H1 (cell line): ENCODE data around the gene AGO3. TPM values are rescaled to one million over a fixed set of nuclear protein-coding genes. Genes with fewer than 3 reads are reported as not detected.
A peak's percentile ranks its signal among the peaks of the same experiment; 100 is the strongest.

ENCODE experiments used
- BCL11A ChIP-seq, 2 experiments: IDR thresholded peaks; one replicate each; pipeline ENCODE4 v1.6.1; 2011; ENCODE audit warnings: low read depth in 2 of 2, low read length in 2 of 2, mild to moderate bottlenecking in 2 of 2
- CTBP2 ChIP-seq: IDR thresholded peaks from 2 replicates; pipeline ENCODE4 v1.7.0; 2011; ENCODE audit warnings: borderline replicate concordance, mild to moderate bottlenecking, moderate library complexity, mixed read lengths, low read length; ENCODE audit not compliant: insufficient read depth, insufficient read length
- KDM4A ChIP-seq: IDR thresholded peaks from one replicate; pipeline ENCODE4 v1.7.1; 2012; ENCODE audit warnings: low read depth, mild to moderate bottlenecking, moderate library complexity, low read length, inconsistent platforms; ENCODE audit not compliant: severe bottlenecking
- RAD21 ChIP-seq, 2 experiments: IDR thresholded peaks in 1 of 2; conservative IDR thresholded peaks in 1 of 2; 2 replicates each; pipeline ENCODE4 v1.6.1; 2011; ENCODE audit warnings: low read depth in 2 of 2, low read length in 2 of 2, improper control_type of control experiment in 1 of 2, inconsistent platforms in 1 of 2, mild to moderate bottlenecking in 1 of 2, moderate library complexity in 1 of 2
- RFX5 ChIP-seq: IDR thresholded peaks from 2 replicates; pipeline ENCODE4 v1.6.1; 2011; ENCODE audit warnings: low read depth, low read length, improper control_type of control experiment, borderline replicate concordance
- SIRT6 ChIP-seq: IDR thresholded peaks from one replicate; pipeline ENCODE4 v1.7.1; 2012; ENCODE audit warnings: low read length, inconsistent platforms
- SP4 ChIP-seq: IDR thresholded peaks from 2 replicates; pipeline ENCODE4 v1.6.1; 2012; ENCODE audit warnings: low read length, inconsistent platforms
- TBP ChIP-seq: IDR thresholded peaks from 2 replicates; pipeline ENCODE4 v1.6.1; 2011; ENCODE audit warnings: low read depth, low read length, improper control_type of control experiment
- polyA plus RNA-seq, 7 experiments: library from polyadenylated mRNA; depleted of rRNA in 3 of 7; stranded (reverse) in 5 of 7; unstranded in 2 of 7; fragments of >200 nt in 5 of 7; fragments of 200-250 nt in 2 of 7; gene quantifications; 1 replicate in 5 of 7; 2 replicates in 1 of 7; 4 replicates in 1 of 7; pipeline versions ENCODE4 v1.2.1 to v1.2.3, GENCODE V29; 2011 to 2013; ENCODE audit warnings: missing spikeins in 2 of 7, mixed read lengths in 2 of 7
- total RNA-seq: library from RNA; stranded (reverse); fragmentation: NEBNext Ultra II Directional; extraction: Animal tissue kit (Norgen Biotek cat#: 25700); gene quantifications from 2 replicates; pipeline ENCODE4 v1.2.1, GENCODE V29; 2021
- TF ChIP-seq, protein P1 (sequence below): fragments of 300-600 bp; sonication (generic); IDR thresholded peaks from 2 replicates; pipeline ENCODE4 v1.7.1; 2012; ENCODE audit warnings: low read length, moderate library complexity, mild to moderate bottlenecking, inconsistent platforms; ENCODE audit not compliant: insufficient replicate concordance

Gene AGO3
- total and polyA plus RNA-seq, 2 of the 8 experiments (the other 6 are each of a cell fraction or from before 2014, with no cell fraction given) = 10.7 to 26.4 TPM

DNA sequence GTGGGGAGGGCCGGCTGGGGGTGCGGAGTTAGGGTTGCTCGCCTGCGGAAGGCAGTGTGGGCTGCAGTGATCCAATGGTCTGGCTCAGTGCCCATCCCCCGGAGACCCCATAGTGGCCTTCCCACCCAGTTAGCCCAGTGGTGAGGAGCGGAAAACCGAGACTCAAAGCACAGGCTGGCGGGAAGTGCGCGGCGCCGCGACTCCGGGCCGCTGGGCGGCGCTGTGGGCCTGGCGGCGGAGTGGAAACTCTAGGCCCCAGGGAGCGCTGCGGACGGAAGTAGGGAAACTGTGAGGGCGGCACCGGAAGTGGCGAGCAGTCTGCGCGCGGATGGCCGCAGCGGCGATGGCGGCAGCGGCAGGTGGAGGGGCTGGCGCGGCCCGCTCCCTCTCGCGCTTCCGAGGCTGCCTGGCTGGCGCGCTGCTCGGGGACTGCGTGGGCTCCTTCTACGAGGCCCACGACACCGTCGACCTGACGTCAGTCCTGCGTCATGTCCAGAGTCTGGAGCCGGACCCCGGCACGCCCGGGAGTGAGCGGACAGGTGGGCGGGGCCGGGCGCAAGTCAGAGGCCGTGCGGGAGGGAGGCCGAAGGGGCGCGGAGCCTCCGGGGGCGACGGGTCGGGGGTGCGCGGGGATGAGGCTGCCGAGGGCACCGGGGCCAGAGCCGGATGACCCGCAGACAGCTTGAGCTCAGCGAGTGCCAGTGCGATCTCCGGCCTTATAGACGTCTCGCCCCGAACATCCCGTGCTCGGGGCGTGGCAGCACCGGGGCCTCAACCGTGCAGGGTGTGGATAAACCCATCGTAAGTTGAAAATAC lies 157.9 kb downstream of the AGO3 start, which contains the start of gene ADPRS (continued):
- TF ChIP-seq KDM4A (peak; percentile 85), SP4 (0 out of 2 replicates have a peak, but pooled peaks have one; percentile 43), BCL11A (IDR thresholded peaks at IDR 0.05; ENCODE audit: low read depth in 2 of 2, low read length in 2 of 2) (no peak), RAD21 (IDR thresholded peaks at IDR 0.05 in 1 of 2, conservative IDR thresholded peaks at IDR 0.05 in 1 of 2; ENCODE audit: low read depth in 2 of 2, low read length in 2 of 2) (peak; percentile 30 to 59; a peak in 3 of 4 replicates), CTBP2 (no peak), TBP (peak; percentile 87), RFX5 (no peak), SIRT6 (no peak)
- TF ChIP-seq, protein P1, sequence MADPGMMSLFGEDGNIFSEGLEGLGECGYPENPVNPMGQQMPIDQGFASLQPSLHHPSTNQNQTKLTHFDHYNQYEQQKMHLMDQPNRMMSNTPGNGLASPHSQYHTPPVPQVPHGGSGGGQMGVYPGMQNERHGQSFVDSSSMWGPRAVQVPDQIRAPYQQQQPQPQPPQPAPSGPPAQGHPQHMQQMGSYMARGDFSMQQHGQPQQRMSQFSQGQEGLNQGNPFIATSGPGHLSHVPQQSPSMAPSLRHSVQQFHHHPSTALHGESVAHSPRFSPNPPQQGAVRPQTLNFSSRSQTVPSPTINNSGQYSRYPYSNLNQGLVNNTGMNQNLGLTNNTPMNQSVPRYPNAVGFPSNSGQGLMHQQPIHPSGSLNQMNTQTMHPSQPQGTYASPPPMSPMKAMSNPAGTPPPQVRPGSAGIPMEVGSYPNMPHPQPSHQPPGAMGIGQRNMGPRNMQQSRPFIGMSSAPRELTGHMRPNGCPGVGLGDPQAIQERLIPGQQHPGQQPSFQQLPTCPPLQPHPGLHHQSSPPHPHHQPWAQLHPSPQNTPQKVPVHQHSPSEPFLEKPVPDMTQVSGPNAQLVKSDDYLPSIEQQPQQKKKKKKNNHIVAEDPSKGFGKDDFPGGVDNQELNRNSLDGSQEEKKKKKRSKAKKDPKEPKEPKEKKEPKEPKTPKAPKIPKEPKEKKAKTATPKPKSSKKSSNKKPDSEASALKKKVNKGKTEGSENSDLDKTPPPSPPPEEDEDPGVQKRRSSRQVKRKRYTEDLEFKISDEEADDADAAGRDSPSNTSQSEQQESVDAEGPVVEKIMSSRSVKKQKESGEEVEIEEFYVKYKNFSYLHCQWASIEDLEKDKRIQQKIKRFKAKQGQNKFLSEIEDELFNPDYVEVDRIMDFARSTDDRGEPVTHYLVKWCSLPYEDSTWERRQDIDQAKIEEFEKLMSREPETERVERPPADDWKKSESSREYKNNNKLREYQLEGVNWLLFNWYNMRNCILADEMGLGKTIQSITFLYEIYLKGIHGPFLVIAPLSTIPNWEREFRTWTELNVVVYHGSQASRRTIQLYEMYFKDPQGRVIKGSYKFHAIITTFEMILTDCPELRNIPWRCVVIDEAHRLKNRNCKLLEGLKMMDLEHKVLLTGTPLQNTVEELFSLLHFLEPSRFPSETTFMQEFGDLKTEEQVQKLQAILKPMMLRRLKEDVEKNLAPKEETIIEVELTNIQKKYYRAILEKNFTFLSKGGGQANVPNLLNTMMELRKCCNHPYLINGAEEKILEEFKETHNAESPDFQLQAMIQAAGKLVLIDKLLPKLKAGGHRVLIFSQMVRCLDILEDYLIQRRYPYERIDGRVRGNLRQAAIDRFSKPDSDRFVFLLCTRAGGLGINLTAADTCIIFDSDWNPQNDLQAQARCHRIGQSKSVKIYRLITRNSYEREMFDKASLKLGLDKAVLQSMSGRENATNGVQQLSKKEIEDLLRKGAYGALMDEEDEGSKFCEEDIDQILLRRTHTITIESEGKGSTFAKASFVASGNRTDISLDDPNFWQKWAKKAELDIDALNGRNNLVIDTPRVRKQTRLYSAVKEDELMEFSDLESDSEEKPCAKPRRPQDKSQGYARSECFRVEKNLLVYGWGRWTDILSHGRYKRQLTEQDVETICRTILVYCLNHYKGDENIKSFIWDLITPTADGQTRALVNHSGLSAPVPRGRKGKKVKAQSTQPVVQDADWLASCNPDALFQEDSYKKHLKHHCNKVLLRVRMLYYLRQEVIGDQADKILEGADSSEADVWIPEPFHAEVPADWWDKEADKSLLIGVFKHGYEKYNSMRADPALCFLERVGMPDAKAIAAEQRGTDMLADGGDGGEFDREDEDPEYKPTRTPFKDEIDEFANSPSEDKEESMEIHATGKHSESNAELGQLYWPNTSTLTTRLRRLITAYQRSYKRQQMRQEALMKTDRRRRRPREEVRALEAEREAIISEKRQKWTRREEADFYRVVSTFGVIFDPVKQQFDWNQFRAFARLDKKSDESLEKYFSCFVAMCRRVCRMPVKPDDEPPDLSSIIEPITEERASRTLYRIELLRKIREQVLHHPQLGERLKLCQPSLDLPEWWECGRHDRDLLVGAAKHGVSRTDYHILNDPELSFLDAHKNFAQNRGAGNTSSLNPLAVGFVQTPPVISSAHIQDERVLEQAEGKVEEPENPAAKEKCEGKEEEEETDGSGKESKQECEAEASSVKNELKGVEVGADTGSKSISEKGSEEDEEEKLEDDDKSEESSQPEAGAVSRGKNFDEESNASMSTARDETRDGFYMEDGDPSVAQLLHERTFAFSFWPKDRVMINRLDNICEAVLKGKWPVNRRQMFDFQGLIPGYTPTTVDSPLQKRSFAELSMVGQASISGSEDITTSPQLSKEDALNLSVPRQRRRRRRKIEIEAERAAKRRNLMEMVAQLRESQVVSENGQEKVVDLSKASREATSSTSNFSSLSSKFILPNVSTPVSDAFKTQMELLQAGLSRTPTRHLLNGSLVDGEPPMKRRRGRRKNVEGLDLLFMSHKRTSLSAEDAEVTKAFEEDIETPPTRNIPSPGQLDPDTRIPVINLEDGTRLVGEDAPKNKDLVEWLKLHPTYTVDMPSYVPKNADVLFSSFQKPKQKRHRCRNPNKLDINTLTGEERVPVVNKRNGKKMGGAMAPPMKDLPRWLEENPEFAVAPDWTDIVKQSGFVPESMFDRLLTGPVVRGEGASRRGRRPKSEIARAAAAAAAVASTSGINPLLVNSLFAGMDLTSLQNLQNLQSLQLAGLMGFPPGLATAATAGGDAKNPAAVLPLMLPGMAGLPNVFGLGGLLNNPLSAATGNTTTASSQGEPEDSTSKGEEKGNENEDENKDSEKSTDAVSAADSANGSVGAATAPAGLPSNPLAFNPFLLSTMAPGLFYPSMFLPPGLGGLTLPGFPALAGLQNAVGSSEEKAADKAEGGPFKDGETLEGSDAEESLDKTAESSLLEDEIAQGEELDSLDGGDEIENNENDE = no peak
